NB4 (cell line): ENCODE data around the gene TAOK1.

Source experiments
- CTCF ChIP-seq: IDR thresholded peaks from one replicate; pipeline ENCODE4 v1.5.1; 2012; ENCODE audit warnings: low read depth, low read length
- MAX ChIP-seq: IDR thresholded peaks from 2 replicates; pipeline ENCODE4 v1.6.1; 2011; ENCODE audit warnings: low read depth, low read length
- MYC ChIP-seq: IDR thresholded peaks from 2 replicates; pipeline ENCODE4 v1.6.1; 2011; ENCODE audit warnings: low read depth, low read length
- POLR2A ChIP-seq: IDR thresholded peaks from 2 replicates; pipeline ENCODE4 v1.6.1; 2011; ENCODE audit warnings: mild to moderate bottlenecking; ENCODE audit not compliant: insufficient read length; ENCODE audit errors: extremely low read depth

- TF ChIP-seq CTCF, result no peak
- no peak for TF ChIP-seq POLR2A
- TF ChIP-seq MAX, result no peak
- no peak for TF ChIP-seq MYC
These were observed 171.7 kb downstream of the TAOK1 start for GRCh38 chr17:29561554-29562517.
